ENCODE results near the gene SSH2. TPM values are rescaled to one million over a fixed set of nuclear protein-coding genes. Genes with fewer than 3 reads are reported as not detected.

SSH2 gene
- total RNA-seq, 4 donors from 2014 or later: 20.7 to 31.1 (median 23.1) TPM

DNA sequence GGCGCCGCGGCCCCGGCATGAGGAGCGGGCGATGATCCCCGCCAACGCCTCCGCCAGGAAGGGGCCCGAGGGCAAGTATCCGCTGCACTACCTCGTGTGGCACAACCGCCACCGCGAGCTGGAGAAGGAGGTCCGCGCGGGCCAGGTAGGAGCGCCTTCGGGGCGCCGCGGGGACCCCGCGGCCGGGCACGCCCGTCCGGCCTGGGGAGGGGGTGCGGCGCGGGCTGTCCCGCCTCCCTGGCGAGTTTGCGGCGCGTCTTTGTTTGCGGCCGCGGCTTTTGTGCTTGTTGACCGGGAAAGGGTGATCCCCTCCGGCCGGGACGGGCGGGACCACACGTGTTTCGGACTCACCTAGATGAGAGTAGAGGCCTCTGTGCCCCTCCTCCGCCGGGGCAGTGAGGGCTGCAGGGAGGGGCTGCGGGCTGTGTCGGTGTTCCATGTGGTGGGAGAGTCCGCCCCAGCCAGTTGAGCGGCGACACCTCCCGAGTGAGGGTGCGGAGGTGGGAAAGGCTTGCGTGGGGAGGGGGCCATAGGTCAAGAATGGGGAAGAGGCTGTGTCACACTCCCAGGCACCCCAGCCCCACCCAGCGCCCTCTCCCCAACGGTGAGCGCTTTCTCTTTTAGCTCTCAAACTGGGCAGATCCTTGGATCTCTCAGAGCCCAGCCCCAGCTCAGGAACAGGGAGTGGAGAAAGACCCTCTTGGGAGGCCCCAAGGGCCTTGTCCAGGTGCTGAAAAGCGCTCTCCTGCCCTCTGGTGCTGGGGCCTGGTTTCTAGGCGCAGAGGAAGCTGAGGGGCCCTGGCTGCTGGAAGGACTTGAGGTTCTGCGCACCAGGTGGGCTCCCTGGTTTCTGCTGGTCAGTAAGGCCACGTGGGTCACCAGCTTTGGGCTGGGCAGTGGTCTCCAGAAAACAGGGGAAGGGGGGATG is 336.2 kb downstream of the SSH2 start:
- H3K4me1 ChIP-seq: peaks cover 43 to 70% (median 59%) of the 10 kb centered on the region in 4 donors
- no peak for DNase-seq (ENCODE audit: extremely low spot score)

DNA sequence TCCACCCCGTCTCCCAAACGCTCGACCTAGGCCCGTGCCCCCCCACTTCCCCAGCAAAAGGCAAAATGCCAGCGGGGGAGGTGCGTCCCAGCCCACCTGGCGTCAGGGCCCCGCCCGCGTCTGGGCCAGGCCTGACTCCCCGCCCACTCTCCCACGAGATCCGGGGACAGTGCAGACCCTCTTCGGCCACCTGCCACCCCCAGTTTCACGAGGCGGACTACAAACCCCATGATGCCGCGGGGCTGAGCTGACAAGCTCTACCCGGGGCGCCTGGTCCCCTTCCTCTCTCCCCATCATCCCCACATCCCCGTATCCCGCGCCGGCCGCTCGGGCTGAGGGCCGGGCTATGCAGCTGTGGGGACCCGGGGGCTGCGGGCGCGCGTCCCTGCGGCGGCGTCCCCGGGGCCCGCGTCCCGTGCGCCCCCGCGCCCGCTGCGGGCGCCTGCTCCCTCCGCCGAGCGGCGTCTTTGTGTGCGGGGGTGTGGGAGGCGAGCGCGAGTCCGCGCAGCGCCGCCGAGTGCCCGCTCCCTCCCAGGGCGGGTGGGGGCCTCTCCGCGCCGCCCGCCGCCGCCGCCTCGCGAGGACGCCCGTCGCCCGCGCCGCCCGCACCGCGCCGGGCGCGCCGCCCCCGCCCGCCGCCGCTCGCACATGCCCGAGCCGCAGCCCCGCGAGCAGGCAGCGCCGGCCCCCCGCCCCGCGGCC is 337.0 kb downstream of the SSH2 start, which contains the start of gene ANKRD13B:
Gene ANKRD13B, plus strand, starts transcription at position 283 of the 702 bp plus-strand sequence. CDS start 490 bp downstream, outside the sequence.
- Histone ChIP-seq H3K27me3 (no peaks in the 10 kb centered on the region), H3K36me3 (no peaks in the 10 kb centered on the region), H3K4me1 (peaks cover 47 to 76% (median 65%) of the 10 kb centered on the region in 4 donors), H3K9me3 (no peaks in the 10 kb centered on the region), H3K27ac (replicated peaks in 1 of 4) (peak within 1 kb of the TSS; percentile 83 to 92 (median 86)), H3K4me3 (peak within 1 kb of the TSS; percentile 79 to 99 (median 86))
- 3% methylated on average over 7 of the region's 96 CpGs for WGBS
- no peak for TF ChIP-seq POLR2A (IDR thresholded peaks at IDR 0.05; ENCODE audit: low read depth)
- TF ChIP-seq, protein P1, sequence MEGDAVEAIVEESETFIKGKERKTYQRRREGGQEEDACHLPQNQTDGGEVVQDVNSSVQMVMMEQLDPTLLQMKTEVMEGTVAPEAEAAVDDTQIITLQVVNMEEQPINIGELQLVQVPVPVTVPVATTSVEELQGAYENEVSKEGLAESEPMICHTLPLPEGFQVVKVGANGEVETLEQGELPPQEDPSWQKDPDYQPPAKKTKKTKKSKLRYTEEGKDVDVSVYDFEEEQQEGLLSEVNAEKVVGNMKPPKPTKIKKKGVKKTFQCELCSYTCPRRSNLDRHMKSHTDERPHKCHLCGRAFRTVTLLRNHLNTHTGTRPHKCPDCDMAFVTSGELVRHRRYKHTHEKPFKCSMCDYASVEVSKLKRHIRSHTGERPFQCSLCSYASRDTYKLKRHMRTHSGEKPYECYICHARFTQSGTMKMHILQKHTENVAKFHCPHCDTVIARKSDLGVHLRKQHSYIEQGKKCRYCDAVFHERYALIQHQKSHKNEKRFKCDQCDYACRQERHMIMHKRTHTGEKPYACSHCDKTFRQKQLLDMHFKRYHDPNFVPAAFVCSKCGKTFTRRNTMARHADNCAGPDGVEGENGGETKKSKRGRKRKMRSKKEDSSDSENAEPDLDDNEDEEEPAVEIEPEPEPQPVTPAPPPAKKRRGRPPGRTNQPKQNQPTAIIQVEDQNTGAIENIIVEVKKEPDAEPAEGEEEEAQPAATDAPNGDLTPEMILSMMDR (IDR thresholded peaks at IDR 0.05): no peak
- TF ChIP-seq POLR2AphosphoS5 (IDR thresholded peaks at IDR 0.05): no peak
- TF ChIP-seq EP300 (IDR thresholded peaks at IDR 0.05): no peak
- DNase-seq (ENCODE audit: extremely low spot score): no peak
- intact Hi-C loops (cut with DNase I): no loop called here

More for the DNA sequence above, 336.2 kb downstream of the SSH2 start:
- intact Hi-C loops (cut with DNase I): no loop called here
- peak overlapping the region in 3 of 4 donors; percentile 41 to 64 (median 52) for H3K27ac ChIP-seq (replicated peaks in 1 of 4)
- H3K4me3 ChIP-seq: peak overlapping the region; percentile 67 to 99 (median 80)
- TF ChIP-seq, protein P1 (IDR thresholded peaks at IDR 0.05): peak; percentile 9 to 27 (median 26)
- no peak for TF ChIP-seq POLR2AphosphoS5 (IDR thresholded peaks at IDR 0.05)
- H3K27me3 ChIP-seq: no peaks in the 10 kb centered on the region
- 13% methylated on average over 8 of the region's 64 CpGs for WGBS
- H3K36me3 ChIP-seq: no peaks in the 10 kb centered on the region
- H3K9me3 ChIP-seq: no peaks in the 10 kb centered on the region

DNA sequence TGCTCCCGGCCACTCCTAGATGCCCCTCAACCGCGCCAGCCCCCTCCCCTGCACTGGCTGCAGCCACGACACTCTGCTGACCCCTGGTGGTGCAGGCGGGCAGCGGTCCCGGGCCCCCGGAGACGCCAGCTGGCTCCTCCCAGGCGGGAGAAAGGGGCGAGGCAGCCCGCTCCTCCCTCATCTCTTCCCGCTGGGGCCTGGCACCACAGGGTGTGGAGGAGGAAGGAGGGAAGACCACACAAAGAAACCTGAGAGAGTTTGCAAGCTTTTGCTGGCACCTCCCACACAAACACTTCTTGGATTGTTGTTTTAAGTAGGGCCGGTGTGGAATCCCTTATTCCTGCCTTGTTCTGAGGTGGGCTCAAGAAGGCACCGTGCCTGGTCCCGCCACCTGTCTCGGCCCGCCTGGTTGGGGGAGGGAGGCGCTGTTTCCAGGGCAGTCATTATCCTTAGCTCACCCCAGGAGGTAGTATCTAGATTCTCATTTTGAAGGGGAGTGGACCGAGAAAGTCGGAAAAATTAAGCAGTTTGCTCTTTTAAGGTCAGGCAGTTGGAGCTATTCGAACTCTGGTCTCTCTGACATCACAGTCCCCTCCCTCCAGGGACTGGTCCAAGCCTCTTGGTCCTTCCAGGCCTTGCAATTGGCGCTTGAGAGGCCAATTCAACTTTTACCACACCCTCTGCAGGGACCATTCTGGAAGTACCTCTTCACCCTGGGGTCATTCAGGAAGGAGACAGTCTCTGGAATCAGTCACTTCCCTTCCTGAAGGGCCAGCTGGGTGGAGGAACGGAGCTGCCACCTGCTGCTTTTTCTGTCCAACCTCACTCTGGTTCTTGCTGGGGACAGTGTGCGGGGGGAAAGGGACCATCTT is 338.1 kb downstream of the SSH2 start:
- Histone ChIP-seq H3K4me3 (peak overlapping the region; percentile 38 to 99 (median 85)), H3K36me3 (no peaks in the 10 kb centered on the region), H3K4me1 (peaks cover 57 to 80% (median 72%) of the 10 kb centered on the region in 4 donors), H3K27me3 (no peaks in the 10 kb centered on the region), H3K9me3 (no peaks in the 10 kb centered on the region), H3K27ac (replicated peaks in 1 of 4) (peak overlapping the region; percentile 83 to 92 (median 86))
- DNase-seq (ENCODE audit: extremely low spot score): peak; percentile 96
- intact Hi-C loops (cut with DNase I): no loop called here
- WGBS: 16% methylated on average over 20 of the region's 25 CpGs
- TF ChIP-seq EP300 (IDR thresholded peaks at IDR 0.05): no peak
- peak; percentile 56 to 61 for TF ChIP-seq POLR2AphosphoS5 (IDR thresholded peaks at IDR 0.05)
- TF ChIP-seq, protein P1 (IDR thresholded peaks at IDR 0.05): peak in 2 of 3 experiments; percentile 93 to 95
- no peak for TF ChIP-seq POLR2A (IDR thresholded peaks at IDR 0.05; ENCODE audit: low read depth)

DNA sequence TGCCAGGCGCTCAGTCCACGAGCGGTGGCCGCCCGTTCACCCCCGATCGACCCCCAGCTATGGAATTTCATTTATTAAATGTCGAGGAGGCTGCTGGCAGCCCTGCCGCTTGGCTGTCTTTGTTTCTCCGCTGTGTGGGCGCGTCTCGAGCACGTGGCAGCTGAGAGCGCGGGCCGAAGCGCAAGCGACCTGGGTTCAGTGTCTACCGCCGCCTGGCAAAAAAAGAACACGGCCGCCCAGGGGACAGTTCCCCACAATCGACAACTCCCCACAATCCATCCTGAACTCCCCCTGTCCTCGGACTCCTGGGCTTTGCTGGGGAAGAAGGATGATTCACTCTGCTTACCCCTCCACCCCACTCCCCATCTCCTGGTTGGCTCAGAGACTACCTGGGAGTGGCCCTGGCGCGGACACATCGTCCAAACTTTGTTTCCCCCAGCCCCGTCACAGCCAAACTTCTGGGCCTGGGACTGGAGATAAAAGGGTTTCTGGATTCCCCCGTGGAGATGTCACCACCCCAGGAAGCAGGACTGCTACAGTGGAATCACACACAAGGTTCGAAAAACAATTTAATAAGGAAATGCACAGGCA is 338.8 kb downstream of the SSH2 start:
- no peak for DNase-seq (ENCODE audit: extremely low spot score)
- Histone ChIP-seq H3K4me3 (peak overlapping the region; percentile 38 to 99 (median 85)), H3K27me3 (no peaks in the 10 kb centered on the region), H3K9me3 (no peaks in the 10 kb centered on the region), H3K4me1 (peaks cover 61 to 81% (median 74%) of the 10 kb centered on the region in 4 donors), H3K36me3 (no peaks in the 10 kb centered on the region), H3K27ac (replicated peaks in 1 of 4) (peak overlapping the region; percentile 83 to 92 (median 86))
- 1% methylated on average over 14 of the region's 31 CpGs for WGBS
- TF ChIP-seq, protein P1 (IDR thresholded peaks at IDR 0.05): no peak
- TF ChIP-seq POLR2AphosphoS5 (IDR thresholded peaks at IDR 0.05): no peak
- intact Hi-C loops (cut with DNase I): no loop called here
